SKM-1 treated with dmso at 0.1 percent for 144 hours (cell line): ENCODE data around the gene PHF20.
"Not testable (repeated sequence)": the region's sequence is repeated elsewhere in the genome, so short reads cannot be mapped to it uniquely, and the experiment has no call there.

ENCODE experiments used
- DNase-seq: peaks from one replicate; lab custom pipeline; 2025; ENCODE audit not compliant: unreplicated experiment; lab: John Stamatoyannopoulos, UW

Gene PHF20

DNA sequence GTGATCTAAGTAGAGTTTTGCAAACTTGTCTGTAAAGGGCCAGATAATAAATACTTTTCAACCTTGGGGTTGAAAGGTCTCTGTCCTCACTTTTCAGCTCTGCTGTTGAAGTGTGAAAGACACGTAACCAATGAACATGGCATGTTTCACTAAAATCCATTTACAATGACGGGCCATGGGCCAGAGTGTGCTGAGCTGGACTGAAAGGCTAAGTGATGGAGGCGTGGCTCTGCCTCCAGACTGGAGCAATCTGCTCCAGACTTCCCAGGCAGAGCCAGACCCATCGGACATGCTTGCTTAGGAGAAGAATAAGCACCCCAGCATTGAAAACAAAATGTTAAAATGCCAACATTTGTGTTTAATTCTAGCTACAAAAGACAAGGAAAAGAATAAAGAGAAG is 141.1 kb downstream of the PHF20 start:
- DNase-seq: no peak

DNA sequence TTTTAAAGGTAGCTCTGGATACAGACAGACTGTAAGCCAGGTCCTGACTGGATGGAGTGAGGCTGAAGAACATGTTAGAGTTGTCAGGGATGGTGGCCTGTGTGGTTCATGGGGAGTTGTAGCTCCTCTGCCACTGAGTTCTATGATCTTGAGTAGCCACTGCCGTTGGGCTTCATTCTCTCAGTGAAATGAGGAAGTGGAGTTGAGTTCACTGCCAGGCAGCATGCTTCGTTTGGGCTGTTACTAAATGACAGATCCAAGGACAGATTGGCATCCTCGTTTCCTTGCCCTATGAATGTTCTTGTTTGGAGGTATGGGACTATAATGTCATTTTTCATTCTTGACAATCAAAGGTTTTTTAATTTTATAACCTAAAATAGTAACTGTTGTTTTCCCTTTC is 145.3 kb downstream of the PHF20 start:
- peak; percentile 33 for DNase-seq

DNA sequence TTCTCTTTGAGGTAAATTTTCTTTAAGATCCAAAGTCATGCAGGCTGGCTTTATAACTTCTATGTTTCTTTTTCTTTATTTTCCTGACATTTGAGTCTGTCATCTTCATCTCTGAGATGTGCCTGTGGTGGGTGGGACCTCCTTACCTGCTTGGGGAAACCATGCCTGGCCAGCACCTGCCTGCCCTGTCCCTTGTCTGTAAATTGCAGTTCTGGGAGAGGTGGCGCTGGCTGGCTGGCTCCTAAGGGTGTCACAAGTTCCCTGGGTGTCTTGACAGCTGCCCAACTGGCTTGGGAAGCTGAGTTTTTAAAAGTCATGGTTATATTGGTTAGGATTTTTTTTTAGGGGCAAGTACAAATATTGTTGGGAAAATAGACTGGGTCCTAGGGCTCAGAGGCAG is 146.2 kb downstream of the PHF20 start:
- no peak for DNase-seq

DNA sequence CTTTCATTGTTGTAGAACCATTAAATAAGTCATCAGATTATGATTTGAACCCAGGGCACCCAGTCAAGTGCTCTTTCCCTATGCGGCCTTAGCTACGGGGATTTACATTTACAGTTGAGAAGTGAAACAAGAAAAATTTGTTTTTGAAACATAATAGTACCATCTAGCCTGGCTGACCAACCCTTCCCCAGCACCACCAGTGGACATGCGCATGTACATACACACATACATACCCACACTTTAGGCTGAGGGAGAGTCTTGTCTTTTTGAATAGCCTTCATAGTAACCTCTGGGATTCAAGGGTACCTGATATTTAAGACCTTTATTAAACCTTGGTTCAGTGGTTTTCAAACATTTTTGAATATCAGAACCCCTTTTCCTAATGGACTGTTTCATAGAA is 148.7 kb downstream of the PHF20 start:
- no peak for DNase-seq

DNA sequence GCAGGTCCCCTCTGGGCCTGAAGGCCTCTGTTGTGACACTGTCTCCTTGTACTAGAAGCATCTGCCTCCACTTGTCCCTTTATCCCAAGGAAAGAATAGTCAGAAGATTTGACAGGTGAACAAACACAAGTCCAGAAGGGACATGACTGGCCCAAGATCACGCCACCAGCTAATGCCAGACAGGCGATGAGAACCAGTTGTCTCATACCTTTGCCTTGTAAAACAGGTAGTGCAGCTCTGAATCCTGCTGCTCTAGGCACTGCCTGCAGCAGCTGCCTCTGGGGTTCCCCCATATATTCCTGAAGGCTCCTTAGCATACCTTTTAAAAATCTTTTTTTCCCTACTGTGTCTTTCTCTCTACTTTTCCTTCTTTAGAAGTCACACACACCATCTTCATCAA is 157.5 kb downstream of the PHF20 start:
- no peak for DNase-seq

DNA sequence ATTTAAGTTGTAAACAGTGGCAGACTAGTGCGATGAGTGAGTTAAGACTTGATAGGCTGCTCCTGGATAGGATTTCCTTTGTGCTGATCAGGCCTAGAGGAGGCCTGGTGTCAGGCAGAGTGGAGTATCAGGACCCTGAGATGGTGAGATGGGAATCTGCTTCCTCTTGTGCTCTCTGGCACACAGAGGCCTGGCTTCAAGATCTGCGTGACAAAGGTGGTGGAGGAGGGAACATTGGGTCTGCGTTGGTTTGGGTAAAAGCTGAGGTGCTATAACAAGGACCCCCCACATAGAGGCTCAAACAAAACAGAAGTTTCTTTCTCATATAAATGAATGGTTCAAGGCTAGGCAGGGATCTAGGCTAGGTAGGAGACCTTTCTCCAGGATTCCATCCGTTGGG is 162.2 kb downstream of the PHF20 start:
- no peak for DNase-seq

DNA sequence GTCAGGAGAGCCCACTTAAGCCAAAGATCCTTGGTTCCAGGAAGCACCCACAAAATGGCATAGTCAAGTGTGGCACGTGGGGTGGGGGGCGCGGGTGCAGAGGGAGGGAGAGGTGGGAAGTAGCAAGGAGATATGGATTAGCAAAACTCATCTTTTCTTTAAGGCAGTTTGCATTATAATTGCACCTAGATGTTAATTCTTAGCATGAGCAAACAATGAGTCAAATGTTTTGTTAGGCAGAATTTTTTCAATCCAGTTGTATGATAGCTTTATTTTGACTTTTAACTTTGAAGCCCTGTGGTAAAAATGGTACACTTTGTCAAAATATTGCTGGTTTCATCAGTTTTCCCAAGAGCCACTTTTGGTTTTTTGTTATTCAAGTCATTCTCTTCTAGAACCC is 167.4 kb downstream of the PHF20 start:
- no peak for DNase-seq

DNA sequence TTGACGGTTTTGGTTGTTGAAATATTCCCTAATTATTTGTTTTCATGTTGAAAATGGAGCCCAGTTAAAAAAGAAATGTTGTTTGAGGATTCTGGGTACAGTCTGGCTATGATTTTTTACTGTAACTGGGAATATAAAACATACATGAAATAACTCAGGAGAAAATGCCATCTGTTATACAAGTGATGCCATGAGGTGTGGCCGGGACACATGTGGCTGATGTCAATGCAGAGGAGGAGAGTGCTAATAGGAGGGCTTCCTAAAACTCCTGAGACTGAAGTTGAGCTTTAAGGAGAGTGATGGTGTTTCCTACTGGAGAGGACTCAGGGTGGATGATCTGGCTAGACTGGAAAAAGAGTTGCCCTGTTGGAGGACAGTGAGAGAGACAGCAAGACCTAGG is 169.8 kb downstream of the PHF20 start:
- no peak for DNase-seq

DNA sequence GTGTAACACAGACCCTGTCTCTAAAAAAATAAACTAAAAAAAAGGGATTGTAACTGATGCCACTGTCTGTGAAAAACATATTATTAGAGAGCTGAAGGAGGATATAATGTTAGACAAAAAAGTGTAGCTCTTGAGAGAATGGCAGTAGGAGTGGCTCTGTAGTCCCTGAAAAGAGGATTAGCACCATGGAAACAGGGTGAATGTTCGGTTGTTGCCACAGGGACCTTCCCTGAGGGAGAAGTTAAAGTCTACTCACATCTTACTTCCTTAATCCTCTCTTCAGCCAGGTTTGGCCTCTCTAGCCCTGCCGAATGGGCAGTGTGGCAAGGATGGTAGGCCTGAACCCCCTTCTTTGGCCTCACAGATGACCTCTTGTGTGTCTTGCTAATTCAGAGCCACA is 170.4 kb downstream of the PHF20 start:
- peak; percentile 76 for DNase-seq

DNA sequence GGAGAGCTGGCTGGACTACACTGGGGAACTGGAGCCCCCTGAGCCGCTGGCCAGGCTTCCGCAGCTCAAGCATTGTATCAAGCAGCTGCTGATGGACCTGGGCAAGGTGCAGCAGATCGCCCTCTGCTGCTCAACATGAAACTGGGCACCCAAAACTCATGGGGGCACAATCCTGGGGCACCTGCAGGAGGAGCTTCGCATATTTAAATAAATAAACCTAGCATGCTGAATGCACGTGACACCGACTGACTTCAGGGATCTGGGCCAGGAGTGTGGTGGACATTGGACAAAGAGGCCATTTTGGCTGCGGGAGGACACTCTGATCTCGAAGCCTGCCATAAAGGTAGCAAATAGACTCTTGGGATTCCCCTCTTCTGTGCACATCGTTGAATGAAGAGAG is 175.7 kb downstream of the PHF20 start:
- no peak for DNase-seq

DNA sequence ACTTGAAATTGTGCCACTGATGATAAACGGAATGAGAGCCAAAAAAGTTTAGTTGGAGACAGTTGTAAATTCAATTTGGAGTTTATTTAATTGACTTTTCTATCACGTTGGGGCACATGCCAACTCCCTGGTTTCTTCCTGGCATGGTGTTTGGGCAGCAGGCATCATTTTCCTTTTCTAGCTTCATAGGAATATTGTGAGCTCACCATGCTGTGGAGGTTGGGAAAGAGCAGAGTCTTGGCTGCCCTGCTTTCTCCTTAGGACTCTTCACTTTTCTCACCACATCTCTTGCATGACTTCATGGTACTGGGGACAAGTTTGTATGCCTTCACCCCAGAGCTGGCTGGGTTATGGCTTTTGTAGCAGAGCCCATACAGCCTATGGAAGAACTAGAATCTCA is 176.1 kb downstream of the PHF20 start:
- DNase-seq: no peak

DNA sequence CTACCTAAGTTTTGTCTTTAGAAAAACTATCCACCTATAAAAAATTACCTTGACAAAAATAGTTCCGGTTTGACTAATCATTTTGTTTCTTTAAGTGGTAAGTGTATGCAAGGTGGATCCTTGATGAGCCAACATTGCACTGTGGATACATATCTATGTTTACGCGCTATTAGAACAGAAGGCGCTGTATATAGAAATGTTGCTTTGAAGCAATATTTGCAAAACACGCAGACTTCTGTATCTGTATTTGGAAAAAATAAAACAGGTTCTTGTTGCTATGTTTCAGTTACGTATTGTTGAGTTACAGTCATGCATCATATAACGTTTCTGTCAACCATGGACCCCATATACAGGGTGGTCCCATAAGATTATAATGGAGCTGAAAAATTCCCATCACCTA is 178.3 kb downstream of the PHF20 start:
- DNase-seq: no peak

DNA sequence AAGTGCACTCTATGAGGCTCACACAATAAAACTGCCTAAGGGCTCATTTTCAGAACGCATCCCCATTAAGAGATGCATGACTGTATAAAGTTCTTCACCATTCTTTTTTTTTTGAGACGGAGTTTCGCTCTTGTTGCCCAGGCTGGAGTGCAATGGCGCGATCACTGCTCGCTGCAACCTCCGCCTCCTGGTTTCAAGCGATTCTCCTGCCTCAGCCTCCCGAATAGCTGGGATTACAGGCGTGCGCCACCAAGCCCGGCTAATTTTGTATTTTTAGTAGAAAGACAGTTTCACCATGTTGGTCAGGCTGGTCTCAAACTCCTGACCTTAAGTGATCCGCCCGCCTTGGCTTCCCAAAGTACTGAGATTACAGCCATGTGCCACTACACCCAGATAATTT is 180.3 kb downstream of the PHF20 start:
- DNase-seq: not testable (repeated sequence)

DNA sequence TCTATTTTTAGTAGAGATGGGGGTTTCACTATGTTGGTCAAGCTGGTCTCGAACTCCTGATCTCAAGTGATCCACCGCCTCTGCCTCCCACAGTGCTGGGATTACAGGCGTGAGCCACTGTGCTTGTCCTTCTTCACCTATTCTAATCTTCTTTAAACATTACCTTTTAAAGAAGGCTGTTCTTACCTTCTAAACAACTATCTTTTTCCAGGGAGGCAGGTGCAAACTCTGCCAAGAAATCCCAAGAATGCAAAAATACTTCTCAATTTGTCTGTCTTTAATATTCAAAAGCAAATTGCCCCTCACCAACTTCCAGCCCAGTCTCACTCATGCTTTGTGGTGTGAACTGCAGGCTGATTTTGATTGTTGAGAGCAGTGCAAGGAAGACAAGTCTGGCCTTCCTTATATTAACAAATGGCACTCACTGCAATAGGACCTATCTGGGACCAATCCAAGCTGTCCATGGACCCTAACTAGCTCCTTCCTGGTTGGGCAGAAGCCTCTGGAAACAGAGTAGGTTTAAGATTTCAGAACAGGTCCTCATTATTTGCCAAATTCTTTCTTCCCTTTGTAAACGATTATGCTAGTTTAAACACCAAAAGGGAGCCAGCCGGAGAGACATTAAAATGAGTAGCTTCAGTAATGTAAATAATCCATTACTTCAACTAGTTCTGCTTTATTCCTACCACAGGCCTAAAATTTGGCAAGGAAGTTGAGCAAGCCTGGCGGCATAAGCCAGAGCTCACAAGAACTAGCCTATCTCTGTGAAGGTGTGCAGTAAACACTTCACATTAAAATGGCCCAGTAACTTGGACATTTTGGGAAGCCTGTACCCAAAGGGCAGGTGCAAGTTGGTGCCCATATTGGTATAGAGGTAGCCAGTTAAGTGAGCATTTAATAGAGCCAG is 180.9 kb downstream of the PHF20 start:
- DNase-seq: peak; percentile 60

DNA sequence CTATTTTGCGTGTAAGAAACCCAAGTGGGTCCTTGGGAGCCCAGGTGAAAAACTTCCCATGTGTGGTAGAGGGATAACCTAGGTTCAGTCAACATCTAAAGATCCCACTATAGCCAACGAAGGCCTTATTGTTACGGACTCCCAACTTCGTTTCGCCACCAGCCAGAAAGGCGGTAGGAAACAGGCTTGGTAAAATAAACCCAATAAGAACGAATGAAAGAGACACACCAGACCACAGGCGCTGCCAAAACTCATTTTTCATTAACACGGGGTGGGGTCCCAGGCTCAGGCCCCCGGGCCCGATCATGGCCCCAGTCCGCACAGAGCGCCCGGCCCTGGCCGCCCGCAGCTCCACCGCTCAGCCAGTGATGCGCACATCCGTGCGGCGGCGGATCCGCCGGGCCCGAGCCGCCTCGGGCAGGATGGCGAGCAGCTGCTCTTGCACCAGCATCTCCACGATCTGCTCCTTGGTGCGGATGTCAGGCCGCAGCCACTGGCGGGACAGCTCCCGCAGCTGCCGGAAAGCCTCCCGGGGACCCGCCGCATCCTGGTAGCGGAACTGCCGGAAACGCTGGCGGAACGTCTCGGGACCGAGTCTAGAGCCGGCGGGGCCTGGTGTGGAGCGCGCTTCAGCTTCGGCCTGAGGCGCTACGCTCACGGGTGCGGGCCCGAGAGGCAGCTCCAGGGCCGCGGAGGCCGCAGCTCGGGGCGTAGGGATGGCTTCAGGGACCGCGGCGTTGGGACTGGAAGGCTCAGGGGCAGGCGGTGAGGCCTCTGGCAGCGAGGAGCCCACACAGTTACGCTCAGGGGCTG is 181.8 kb downstream of the PHF20 start:
- DNase-seq: no peak

DNA sequence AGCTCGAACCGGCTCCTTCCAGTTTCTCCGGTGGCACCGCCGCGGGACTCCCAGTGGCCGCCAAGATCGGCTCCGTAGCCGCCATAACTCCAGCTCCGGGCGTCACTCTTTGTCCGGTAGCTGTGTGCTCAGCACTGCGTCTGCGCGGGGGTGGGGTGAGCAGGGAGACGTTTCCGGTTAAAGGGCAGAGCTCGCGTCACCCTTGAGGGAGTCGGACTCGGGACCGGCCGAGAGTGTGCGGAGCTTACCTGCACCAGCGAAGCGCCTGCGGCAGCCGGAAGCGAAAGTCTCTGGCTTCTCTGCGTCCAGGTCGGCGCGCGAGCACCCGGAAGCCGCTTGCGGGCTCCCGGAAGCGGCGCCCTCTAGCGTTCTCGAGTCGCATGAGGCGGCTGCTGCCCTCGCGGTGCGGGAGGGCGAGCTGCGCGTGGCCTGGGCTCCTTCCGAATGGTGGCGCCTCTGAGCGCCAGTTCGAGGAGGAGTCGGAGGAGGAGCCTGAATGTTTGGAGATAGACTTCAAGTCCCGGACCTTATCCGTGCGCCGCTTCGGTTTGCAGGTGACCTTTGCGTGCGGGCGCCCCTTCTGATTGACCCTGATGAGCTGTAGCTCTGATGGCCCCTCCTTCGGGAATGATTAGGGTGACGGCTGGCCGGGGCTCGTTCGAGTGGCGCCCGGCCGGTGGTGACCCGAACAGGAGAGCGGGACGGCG is 182.5 kb downstream of the PHF20 start, which contains the start of gene SCAND1:
TSS of gene SCAND1 (minus strand) at position 303 of the 707 bp plus-strand sequence. CDS start at position 85, 218 bp downstream.
- peak; percentile 98 for DNase-seq

DNA sequence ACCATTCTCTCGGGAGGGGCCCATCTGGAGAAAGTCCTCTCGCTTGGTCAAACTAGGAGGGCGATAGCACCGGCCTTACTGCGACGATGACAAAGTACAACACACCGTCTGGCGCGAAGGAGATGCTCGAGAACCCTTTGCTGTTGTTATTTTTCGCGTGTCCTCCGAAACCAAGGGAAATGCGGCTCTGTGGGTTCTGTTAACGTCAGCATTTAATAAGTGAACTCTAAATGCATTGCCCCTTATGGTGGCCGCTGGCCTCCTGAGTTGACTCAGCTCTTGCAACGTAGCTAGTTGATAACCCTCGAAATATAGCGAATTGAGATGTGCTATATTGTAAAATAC is 183.1 kb downstream of the PHF20 start:
- no peak for DNase-seq

DNA sequence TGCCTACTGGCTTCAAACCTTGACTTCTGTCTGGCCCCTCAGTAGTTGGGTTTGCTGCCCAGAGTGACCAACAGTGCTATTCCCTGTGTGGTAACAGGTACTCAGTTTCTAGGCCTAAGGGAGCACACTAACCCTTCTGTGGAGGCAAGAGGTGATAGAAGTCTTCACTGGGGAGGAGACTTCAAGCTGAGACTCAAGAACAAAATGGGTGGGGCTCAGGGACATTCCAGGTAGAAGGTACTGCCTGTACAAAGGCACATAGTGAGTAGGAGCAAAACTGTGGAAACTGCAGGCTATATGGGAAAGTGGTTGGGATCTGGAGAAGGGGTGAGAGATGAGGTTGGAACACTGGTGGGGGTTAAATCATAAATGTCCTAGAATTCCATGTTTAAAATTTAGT is 184.8 kb downstream of the PHF20 start:
- no peak for DNase-seq

DNA sequence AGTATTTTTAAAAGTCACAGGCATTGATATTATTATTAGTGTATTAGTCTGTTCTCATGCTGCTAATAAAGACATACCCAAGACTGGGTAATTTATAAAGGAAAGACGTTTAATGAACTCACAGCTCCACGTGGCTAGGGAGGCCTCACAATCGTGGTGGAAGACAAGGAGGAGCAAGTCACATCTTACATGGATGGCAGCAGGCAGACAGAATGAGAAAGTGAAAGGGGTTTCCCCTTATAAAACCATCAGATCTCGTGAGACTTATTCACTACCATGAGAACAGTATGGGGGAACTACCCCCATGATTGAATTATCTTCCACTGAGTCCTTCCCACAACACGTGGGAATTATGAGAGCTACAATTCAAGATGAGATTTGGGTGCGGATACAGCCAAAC is 187.5 kb downstream of the PHF20 start:
- not testable (repeated sequence) for DNase-seq

DNA sequence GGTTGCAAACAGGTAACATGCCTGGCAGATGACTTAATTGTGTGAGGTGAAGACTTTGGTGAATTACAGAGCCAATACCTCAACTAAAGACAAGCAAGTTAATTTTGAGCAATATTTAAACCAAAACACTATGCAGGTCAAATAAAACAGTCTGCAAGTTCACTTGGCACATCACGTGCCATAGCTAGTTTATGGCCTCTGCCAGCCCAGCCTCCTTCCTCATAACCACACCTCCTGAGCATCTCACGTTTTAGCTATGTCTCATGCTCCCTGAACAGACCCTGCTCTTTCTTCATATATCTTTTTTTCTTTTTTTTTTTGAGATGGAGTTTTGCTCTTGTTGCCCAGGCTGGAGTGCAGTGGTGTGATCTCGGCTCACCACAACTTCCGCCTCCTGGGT is 192.1 kb downstream of the PHF20 start:
- DNase-seq: no peak

DNA sequence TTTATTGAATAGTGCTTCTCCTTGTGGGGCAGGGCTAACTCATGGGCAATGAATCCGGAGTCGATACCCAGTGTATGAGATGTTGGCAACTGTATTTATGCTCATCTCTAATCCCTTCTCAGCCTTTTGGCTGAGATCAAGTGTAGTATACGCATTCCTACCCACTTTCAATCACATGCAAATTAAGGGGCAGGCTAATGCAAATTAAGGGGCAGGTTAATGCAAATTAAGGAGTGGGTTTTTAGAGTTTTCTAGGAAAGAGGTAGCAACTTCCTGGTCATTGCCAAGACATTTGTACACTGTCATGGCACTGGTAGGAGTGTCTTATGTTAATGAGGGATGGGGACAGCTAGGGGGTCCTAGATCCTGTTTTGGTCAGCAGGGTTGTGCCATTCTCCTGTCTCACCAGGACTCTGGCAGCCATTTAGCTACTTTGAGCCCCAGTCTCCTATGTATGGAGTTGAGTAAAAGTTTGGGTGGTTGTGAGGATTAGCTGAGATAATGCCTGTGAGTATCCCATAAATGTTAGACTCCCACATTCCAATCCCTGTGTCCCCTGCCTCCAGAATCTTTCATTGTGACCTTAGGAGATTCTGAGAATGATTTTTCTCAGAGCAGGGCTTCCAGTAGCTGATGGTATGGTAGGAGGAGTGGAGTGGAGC is 196.3 kb downstream of the PHF20 start, which contains the start of gene CNBD2:
TSS of gene CNBD2 (plus strand) at position 612 of the 662 bp plus-strand sequence. CDS start 173 bp downstream, outside the sequence.
- no peak for DNase-seq
